Type B pancreatic cell (in vitro differentiated cells): Measurements from ENCODE around the gene CCNB2. TPM values are rescaled to one million over a fixed set of nuclear protein-coding genes. Genes with fewer than 3 reads are reported as not detected.
"Not testable (repeated sequence)": the region's sequence is repeated elsewhere in the genome, so short reads cannot be mapped to it uniquely, and the experiment has no call there.

Source experiments
- DNase-seq: peaks from one replicate; pipeline ENCODE4 v3.0.0; 2021; ENCODE audit warnings: mixed read lengths; ENCODE audit not compliant: unreplicated experiment; ENCODE audit errors: extremely low spot score
- H3K27ac Mint-ChIP-seq: 2 replicates; pipeline ENCODE4 v1.8.0; 2021; ENCODE audit warnings: mild to moderate bottlenecking, mixed read lengths
- H3K27me3 Mint-ChIP-seq: 2 replicates; pipeline ENCODE4 v1.8.0; 2021; ENCODE audit warnings: mixed read lengths
- H3K36me3 Mint-ChIP-seq: 2 replicates; pipeline ENCODE4 v1.8.0; 2021; ENCODE audit warnings: mixed read lengths
- H3K4me1 Mint-ChIP-seq: one replicate; pipeline ENCODE4 v1.8.0; 2021; ENCODE audit warnings: mixed read lengths; ENCODE audit not compliant: unreplicated experiment
- H3K4me3 Mint-ChIP-seq: 2 replicates; pipeline ENCODE4 v1.8.0; 2021; ENCODE audit warnings: mild to moderate bottlenecking, mixed read lengths
- H3K9me3 Mint-ChIP-seq: 2 replicates; pipeline ENCODE4 v1.8.0; 2021; ENCODE audit warnings: mixed read lengths
- total RNA-seq: library from RNA; stranded (reverse); gene quantifications from 2 replicates; pipeline ENCODE4 v1.2.1, GENCODE V29; 2021; ENCODE audit warnings: low replicate concordance
- TF ChIP-seq, protein P1 (sequence below): fragments of 200-600 bp; sonication (generic); conservative IDR thresholded peaks from 2 replicates; pipeline ENCODE4 v1.5.0; 2021; ENCODE audit warnings: antibody characterized with exemption, mild to moderate bottlenecking

CCNB2 gene
- total RNA-seq, 1 donor from 2014 or later, result 63.0 TPM

DNA sequence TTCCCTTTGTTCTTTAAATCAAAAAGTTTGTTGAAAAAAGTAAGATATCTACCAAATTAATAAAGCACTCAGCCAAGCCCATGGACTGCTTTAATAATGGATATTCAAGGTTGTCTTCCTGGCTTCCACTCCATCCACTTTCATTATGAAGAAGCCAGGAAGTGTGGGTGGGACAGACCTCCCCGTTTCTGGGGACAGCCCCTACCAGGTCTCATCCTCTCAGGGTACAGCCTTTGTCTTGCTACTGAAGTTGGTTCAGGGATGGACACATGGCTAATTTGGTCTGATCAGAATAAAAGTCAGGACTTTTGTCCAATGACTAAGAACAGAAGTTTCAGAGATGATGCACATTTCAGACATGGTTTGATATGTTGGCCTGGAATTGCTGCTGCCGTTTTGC lies 32.6 kb downstream of the CCNB2 start:
- TF ChIP-seq, protein P1, sequence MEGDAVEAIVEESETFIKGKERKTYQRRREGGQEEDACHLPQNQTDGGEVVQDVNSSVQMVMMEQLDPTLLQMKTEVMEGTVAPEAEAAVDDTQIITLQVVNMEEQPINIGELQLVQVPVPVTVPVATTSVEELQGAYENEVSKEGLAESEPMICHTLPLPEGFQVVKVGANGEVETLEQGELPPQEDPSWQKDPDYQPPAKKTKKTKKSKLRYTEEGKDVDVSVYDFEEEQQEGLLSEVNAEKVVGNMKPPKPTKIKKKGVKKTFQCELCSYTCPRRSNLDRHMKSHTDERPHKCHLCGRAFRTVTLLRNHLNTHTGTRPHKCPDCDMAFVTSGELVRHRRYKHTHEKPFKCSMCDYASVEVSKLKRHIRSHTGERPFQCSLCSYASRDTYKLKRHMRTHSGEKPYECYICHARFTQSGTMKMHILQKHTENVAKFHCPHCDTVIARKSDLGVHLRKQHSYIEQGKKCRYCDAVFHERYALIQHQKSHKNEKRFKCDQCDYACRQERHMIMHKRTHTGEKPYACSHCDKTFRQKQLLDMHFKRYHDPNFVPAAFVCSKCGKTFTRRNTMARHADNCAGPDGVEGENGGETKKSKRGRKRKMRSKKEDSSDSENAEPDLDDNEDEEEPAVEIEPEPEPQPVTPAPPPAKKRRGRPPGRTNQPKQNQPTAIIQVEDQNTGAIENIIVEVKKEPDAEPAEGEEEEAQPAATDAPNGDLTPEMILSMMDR, result no peak
- Mint-ChIP-seq H3K36me3 (peaks cover 28% of the 10 kb centered on the region), H3K4me3 (no peak overlapping the region), H3K4me1 (no peaks in the 10 kb centered on the region), H3K9me3 (no peaks in the 10 kb centered on the region), H3K27ac (no peak overlapping the region), H3K27me3 (no peaks in the 10 kb centered on the region)
- DNase-seq, result no peak

DNA sequence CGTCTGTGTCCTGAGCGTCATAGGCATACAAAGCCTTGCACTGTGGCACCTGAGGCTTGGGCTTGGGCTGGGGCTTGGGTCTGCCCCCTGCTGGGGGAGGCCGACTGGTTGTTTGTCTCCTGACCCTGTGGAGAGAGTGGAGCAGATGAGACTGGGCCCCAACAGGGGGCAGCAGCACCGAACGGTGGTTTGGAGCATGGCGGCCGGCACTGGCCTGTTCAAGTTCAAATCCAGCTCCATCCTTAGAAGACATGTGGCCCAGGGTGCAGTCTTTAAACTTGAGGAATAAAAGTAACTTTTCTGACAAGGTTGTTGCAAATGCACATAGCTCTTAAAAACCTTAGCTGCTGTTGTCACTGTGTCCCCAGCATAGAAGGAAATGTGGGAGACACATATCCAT lies 33.3 kb downstream of the CCNB2 start:
- no peaks in the 10 kb centered on the region for H3K9me3 Mint-ChIP-seq
- no peak overlapping the region for H3K4me3 Mint-ChIP-seq
- no peak overlapping the region for H3K27ac Mint-ChIP-seq
- DNase-seq, result no peak
- TF ChIP-seq, protein P1, result peak; percentile 62
- H3K36me3 Mint-ChIP-seq, result peaks cover 25% of the 10 kb centered on the region
- H3K27me3 Mint-ChIP-seq, result no peaks in the 10 kb centered on the region
- H3K4me1 Mint-ChIP-seq, result no peaks in the 10 kb centered on the region

DNA sequence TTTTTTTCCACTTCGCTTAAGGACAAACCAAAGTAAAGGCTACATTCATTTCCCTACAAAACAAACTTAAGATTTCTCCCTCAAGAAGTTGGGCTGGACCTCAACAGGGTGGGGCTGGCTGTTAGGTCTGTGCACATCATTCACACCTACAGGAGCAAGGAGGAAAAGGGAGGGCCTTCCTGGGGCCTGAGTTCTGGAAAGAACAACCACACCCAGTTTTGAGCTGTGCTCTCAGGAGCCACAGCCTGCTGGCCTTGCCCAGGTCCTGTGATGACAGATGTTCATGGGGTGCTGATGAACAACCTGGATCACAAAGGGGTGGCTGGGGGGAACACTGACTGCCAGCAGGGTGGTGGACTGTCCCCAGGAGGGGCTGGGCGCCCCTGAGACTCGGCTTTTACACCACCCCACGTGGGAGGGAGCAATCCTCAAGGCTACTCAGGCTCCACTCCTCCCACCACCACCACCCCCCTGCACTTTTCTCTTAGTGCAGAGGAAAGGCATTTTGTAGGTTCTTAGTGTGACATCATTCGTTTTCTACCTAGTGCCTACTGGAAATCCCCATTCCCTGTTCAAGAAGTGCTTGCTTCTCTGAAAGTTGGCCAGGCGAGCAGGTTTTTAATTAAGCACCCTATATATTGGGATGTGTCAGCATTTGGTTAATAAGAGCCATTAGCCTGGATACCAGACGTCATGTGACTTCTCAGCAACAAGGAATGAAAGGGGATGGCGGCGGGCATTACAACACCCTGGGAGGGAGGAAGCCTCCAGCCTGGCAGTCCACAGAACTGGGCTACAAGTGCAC lies 35.7 kb downstream of the CCNB2 start:
- H3K27ac Mint-ChIP-seq, result no peak overlapping the region
- H3K4me3 Mint-ChIP-seq, result no peak overlapping the region
- DNase-seq, result no peak
- H3K36me3 Mint-ChIP-seq, result peaks cover 22% of the 10 kb centered on the region
- no peaks in the 10 kb centered on the region for H3K27me3 Mint-ChIP-seq
- TF ChIP-seq, protein P1, result no peak
- H3K4me1 Mint-ChIP-seq, result no peaks in the 10 kb centered on the region
- no peaks in the 10 kb centered on the region for H3K9me3 Mint-ChIP-seq

DNA sequence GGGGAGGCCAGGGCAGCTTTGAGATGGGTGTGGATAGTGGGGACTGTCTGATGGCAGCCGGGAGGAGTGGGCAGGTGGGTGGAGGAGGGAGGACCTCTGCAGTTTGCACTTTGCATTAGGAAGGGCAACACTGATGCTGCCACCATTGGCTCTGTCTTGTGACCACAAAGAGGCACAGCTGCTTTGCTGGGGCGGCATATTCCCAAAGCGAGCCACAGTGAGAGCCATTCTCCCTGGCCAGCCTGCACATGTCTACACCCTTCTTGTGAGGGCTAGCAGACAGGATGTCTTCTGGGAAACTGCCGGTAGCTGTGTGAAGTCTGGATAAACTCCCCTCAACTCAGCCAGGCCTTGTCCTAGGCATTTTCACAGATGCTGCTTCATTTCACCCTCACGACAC lies 38.3 kb downstream of the CCNB2 start:
- H3K27me3 Mint-ChIP-seq, result no peaks in the 10 kb centered on the region
- DNase-seq, result no peak
- H3K4me1 Mint-ChIP-seq, result no peaks in the 10 kb centered on the region
- H3K4me3 Mint-ChIP-seq, result no peak overlapping the region
- no peaks in the 10 kb centered on the region for H3K9me3 Mint-ChIP-seq
- H3K36me3 Mint-ChIP-seq, result peaks cover 12% of the 10 kb centered on the region
- TF ChIP-seq, protein P1, result no peak
- no peak overlapping the region for H3K27ac Mint-ChIP-seq

DNA sequence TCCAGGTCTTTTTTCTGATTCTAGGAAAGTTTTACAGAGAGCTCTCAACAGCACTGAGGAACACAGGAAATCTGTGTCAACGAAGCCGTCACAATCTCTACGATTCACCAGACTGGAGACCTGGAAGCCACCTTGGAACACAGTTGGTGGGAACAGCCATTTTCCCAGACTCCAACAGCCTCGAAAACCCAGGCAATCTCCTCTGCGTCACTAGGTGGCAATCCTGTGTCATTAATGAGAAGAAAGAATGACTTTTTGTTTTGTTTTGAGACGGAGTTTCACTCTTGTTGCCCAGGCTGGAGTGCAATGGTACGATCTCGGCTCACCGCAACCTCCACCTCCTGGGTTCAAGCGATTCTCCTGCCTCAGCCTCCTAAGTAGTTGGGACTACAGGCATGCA lies 39.6 kb downstream of the CCNB2 start:
- DNase-seq, H3K27ac Mint-ChIP-seq, H3K4me3 Mint-ChIP-seq, H3K27me3 Mint-ChIP-seq, H3K9me3 Mint-ChIP-seq, H3K4me1 Mint-ChIP-seq: not testable (repeated sequence)
- TF ChIP-seq, protein P1, result peak; percentile 44
- peaks cover 15% of the 10 kb centered on the region for H3K36me3 Mint-ChIP-seq
